ENCODE measurements around the gene PLCL1.

PLCL1 gene

DNA sequence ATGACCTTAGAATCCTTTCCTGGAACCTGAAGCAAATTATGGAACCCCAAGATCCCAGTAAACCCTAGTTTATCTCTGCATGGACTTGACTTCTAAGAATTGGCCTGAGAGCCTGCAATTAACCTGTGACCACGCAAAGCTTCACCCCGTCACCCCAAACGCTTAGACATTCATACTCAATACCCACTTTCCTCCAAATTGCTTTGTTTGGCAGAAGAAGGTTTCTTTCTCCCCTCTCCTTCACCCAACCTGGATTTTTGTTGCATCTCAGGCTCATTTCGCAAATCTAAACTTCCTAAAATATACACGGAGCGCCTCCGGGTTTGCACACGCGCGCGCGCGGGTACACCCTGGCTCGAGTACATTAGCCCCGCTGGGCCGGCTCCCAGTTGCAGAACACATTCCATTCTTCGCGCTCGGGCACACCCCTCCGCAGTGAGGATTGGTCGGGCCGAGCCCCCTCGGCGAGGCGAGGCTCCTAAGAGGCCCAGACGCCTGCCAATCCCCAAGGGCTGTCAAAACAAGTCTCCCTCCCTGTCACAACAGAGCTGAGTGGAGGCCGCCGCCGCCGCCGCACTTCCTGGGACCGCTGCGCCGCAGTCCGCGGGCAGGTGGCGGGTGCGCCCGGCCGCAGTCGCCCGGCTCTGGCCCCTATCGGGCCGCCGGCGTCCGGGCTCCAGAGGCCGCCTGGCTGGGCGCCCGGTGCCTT, at the start of gene PLCL1:
TSS of gene PLCL1 (plus strand) at position 545 of the 709 bp plus-strand sequence.
- peak; percentile 83 for DNase-seq

DNA sequence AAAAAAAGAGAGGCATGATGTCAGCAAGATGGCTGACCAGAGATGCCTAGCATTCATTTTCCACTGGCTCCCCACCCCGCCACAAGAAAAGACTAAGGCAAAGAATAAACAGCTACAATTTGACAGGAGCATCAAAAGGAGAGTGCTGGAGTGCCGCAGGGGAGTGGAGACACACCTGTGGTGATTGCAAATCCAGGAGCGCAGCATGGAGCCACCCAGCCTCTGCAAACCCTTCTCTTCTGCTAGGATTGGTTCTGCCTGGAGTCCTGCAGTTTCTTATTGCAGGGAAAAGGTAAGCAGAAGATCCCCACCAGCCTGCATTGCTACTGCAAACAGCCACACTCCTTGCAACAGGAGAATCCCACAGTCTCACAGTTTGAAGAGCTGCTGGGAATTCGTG, 45.4 kb upstream of the PLCL1 start:
- peak; percentile 33 for DNase-seq

DNA sequence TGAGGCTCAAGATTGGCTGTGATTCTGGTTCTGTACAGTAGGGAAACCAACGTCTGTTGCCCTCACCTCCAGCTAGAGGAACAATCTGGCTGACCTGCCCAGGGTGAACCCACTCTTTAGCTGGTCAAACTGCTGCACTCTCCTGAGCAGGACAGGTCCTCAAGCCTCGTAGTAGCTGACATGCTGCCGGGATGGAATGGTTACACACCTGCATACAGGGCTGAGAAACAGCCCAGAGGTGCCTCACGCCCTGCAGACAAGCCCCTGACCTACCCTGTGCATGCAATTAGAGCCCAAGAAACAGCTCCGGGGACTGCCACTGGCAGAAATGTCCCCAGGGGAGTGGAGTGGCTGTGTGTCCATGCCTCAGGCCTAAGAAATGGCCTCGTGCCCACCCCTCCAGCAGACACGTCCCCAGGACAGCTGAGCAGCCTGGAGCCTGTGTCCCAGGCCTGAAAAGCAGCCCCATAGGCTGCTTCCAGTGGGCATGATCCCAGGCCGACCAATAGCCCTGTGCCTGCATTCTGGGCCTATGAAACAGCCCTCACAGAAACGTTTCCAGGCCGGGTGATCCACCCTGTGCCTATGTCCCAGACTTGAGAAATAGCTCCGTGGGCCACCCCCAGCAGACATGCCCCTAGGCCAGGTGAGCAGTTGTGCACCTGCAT, 44.6 kb upstream of the PLCL1 start:
- DNase-seq: no peak

DNA sequence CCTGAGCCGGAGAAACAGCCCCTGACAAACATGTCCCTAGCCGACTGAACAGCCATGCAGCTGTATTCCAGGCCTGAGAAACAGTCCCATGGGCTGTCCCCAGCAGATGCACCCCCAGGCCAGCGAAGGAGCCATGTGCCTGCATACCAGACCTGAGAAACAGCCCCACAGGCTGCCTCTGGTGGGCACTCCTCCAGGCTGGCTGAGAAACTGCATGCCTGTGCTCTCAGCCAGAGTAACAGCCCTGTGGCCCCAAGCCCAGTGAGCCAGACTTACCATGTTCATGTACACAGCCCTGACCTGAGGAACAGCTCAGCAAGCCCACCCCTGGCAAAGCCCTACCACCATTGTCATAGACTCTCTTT, 44.1 kb upstream of the PLCL1 start:
- no peak for DNase-seq

DNA sequence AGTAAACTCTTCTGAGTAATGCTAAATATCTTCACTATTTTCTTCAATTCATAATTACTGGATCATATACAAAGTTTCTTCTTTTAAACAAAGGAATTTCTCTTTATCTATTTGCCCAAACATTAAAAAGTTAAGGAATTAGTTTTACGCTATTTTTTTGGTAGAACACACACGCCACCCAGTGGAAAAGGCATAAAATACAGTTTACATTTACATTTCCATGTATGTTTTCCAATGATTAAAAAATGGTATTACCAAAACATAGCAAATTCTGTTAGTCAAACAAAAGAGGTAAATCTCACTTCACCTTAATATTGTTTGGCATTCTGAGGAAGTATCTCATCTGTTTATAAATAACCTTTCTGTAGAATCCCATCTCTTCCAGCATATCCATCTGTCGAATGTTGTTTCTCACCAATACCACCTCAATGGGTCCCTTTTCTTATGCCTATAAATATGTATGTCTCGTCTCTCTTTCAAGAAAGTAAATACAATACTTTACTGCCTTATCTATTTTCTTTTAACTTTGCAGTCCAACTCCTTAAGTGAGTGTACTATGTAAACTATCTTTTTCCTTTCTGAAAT, 26.5 kb upstream of the PLCL1 start:
- DNase-seq: no peak

DNA sequence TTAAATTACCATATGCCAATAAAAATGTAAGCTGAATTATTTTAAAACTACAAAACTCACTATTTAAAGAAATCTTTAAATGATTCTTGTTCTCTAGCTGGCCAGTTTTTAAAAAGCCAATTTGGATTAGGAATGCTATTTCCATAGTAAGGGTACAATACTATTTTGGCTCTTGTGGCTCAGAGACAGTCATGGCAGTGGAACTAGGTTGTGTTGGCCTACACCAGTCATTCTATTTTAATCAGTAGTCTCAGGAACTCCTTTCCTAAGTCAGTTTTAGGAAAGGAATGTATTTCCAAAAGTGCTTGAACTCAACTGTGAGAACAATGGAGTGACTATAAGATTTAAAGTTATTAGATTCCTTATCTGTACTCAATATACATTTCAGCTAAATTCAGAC, 25.1 kb upstream of the PLCL1 start:
- no peak for DNase-seq

DNA sequence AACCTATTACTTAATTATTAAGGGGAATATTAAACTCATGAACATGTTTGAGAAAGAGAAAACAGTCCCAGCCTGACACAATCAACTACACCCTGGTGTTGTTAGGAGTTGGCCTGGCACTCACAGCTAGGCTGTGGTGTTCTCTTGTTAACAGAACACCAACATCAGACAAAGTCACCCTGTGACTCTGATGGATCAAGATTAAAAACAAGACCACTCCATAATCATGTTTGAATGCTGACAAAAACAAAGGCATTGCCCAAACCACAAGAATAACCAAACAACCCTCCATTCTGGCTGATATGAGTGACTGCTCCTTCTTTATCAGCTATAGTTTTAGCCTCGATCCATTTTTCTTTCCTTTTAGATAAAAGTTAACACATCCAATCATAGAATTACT, 22.3 kb upstream of the PLCL1 start:
- no peak for DNase-seq

DNA sequence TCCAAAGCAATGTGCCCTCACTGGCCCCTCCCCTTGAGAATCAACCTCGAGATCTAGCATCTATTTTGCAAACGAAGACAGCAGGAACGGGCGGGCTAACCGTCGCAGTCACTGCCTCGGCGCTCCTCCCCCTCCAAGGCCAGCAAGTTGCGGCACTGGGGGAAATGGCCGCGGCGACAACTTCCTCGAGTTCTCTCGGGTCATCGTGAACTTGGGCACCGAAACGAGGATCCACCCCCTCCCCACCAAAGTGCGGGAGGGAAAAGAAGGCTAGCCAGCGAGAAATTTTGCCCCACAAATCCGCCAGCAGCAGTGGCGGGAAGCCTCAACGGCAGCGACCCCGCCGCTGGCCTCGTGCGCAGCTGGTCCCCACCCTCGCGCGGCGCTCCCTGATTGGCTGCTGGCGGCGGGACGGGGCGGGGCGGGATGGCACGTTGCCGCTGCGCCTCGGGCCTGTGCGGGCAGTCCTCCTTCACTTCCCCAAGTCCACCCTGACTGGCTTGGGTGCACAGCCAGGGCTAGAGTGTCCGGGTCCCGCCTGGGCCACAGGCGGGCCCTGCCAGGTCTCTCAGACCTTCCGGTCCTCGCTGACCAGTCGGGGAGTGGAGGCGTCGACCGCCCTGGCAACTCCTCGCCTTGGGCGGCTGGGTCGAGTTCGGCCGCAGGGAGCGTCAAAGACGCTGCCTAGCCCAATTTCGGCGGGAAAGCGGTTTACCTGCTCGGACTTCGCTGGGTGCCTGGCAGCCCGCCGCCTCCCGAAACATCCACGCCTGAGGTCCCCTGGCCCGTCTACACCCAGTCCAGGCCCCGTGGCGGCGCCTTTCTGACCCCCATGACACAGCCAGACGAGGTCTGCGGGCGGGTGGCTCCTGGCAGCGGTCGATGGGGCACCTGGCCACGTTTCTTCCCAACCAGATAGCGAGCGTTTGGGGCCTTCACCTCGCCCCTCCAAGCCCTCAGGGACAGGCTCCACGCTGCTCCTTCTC, 19.1 kb upstream of the PLCL1 start, which contains the start of gene BOLL:
TSS of gene BOLL (minus strand) at position 364 of the 986 bp plus-strand sequence. CDS start 3,469 bp downstream, outside the sequence.
- no peak for DNase-seq

DNA sequence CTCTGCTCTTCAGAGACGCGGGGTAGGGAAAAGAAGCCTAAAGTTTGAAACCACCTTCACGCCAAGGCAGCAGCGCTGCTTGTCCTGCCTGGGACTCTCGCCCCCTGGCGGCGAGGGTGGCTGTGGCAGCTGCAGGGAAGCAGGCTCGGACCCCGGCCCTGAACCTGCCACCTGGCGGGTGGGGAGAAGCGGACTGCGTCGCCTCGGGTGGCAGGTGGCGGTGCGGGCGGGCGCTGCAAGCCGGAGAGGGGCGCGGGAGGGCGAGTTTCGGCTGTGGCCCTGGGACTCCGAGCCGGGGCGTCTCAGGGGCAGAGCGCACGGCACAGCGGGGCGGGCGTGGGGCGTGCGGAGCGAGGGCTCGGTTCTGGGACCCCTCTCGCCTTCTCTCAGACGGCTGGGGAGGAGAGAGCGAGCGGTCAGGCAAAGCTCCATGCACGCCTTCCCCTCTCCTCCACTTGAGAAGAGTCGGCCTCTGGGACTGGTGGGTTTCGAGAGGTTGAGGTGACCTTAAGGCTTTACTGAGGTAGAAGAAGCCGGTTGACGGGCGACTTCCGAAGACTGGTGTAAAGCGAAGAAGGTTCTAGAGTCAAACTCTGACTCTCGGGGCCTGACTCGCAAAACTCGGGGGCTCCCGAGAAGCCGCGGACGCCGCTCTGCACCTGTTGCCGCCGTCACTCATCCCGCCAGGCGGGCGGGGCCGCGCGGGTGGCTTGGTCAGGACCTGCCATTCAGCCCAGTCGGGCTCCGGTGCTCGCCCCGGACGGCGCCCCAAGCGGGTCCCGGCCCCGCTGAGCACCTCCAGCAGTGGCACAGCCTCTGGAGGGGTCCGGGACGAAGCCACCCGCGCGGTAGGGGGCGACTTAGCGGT, 18.1 kb upstream of the PLCL1 start:
- no peak for DNase-seq

DNA sequence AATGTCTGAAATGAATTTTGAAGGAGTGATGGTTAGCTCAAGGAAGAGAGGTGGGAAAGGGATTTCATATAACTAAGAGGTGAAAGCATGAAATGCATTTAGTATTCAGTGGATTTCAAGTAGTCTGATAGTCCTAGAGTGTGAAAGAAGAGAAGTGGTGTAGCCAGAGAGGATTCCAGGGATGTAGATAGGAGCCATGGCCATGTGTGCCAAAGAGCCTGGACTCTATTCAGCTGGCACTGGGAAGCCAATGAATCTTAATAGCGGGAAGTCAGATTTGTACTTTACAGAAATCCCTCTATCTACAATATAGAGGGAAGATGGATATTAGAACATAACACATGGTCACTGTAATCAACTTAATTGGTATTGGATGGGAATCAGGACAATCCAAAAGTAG, 10.9 kb upstream of the PLCL1 start:
- no peak for DNase-seq

DNA sequence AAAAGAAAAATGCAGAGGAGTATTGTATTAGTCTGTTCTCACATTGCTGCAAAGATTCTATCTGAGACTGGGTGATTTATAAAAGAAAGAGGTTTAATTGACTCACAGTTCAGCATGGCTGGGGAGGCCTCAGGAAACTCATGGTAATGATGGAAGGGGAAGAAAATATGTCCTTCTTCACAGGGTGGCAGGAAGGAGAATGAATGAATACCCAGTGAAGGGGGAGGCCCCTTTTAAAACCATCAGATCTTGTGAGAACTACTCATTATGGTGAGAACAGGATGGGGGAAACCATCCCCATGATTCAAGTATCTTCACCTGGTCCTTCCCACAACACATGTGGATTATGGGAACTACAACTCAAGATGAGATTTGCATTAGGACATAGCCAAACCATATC, 9.1 kb upstream of the PLCL1 start:
- DNase-seq: no peak

DNA sequence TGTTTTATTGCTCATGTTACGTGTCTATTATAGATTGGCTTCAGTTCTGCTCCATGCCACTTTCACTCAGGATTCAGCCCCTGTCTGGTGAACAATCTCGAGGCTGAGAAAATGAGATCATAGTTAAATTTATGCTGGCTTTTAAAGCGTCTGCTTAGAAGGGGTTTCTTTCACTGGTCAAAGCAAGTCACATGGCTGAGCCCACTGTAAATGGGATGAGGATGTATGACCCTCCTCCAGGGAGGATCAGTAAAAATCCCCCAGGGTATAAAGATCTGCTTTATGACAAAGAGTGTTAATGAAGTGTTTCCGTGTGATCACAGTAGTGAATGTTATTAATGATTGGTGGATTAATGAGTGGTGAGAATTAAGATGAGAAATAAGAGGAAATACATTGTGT, 6.2 kb upstream of the PLCL1 start:
- DNase-seq: no peak

DNA sequence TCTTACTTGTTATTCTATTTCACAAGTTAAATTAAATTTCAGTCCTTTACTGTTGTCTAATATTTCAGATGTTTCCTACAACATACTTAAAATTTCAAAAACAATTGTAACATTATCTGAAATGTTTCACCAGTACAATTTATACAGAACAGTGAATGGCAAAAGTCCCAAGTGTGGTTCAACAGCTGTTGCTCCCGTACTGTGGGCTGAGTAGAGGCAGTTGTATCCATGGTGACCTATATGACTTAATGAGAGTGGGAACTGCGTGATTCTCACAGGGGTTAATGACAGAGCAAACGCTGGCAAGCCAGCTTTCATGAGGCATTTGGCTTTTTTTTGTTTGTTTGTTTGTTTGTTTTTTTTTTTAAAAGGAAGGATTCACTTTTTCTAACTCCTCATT, 5.3 kb upstream of the PLCL1 start:
- no peak for DNase-seq

DNA sequence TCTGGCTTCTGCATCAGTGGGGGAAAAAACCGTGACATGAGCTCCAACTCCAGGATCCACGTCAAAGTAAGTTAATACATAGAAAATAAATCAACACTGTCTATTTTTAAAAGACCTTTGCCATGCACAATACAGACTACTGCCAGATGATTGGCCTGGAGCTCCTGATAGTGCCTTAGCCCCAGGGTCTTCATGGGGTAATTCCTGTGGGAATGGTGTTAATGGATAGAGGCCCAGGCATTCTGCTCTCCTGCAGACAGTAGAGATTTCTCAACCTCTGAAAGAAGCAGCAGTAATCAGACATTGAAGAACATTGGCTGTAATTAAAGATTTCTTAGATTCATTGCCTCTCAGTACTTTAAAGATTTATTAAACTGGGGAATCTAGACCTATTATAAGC, 4.3 kb upstream of the PLCL1 start:
- DNase-seq: no peak

DNA sequence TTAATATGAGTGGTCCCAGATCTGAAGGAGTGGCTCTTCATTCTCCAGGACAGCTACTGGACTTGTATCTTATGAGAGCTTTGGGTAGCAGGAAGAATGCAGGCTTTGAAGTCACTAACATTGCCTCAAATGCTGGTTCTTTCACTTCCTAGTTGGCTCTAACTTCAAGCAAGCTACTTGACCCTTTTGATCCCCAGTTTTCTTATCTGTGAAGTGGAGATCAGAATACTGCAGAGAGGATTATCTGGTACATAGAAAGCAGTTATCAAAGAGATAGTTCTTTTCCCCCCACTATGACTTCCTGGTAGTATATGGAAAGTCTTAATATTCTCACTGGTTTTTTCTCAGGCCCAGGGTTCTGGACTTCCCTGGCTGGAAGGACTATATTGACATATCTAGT, 3.4 kb upstream of the PLCL1 start:
- DNase-seq: no peak

DNA sequence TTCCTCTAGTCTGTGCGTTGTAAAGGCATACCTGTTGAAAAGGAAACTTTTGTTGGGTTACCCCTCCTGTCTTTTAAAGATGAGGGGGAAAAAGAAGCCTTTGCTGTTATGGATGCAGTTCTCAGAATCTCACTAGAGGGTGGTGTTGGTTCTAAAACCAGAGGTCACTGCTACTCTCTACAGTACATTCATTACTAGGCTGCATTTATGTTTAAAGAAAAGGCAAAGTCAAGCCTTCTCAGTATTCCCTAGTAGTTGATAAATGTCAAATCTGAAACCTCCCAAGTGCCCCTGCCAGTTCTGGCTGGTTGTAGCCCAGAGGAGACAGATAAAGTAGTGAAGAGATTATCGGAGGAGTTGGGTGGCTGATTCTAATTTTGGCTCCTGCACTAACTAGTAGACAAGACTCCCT, 1.4 kb upstream of the PLCL1 start:
- no peak for DNase-seq

DNA sequence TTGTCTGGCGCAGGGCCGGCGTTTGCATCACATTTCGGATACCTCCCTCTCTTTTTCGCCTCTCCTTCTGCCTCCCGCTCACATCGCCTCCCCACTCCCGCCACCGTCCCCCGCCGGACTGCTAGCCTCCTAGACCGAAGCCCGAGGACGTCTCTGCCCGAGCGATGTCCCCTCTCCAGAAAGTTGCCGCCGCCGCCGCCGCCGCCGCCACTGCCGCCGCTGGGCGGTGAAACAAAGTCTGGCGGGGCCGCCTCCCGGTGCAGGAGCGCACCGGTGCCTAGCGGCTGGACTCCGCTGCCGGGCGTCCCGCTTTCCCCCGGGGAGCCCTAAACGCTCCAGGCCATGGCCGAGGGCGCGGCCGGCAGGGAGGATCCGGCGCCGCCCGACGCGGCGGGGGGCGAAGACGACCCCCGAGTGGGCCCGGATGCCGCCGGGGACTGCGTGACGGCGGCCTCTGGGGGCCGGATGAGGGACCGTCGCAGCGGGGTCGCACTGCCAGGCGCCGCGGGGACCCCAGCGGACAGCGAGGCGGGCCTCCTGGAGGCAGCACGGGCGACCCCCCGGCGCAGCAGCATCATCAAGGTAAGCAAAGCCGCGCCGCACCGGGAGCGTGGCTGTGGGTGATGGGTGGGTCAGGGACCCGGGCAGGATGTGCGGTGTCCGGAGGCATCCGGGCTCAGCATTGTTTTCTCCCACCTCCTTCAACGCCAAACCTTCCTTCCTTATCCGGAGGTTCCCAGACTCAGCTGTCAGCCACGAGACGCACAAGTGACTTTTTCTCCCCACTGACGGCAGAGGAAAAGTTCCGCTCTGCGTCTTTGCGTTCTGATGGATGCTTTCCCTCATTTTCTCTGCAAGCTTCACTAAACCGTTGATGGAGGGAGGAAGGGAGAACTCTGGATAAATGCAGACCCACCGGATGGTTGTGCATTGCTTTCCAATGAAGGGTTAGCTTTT, 643 bp downstream of the PLCL1 start:
- no peak for DNase-seq

DNA sequence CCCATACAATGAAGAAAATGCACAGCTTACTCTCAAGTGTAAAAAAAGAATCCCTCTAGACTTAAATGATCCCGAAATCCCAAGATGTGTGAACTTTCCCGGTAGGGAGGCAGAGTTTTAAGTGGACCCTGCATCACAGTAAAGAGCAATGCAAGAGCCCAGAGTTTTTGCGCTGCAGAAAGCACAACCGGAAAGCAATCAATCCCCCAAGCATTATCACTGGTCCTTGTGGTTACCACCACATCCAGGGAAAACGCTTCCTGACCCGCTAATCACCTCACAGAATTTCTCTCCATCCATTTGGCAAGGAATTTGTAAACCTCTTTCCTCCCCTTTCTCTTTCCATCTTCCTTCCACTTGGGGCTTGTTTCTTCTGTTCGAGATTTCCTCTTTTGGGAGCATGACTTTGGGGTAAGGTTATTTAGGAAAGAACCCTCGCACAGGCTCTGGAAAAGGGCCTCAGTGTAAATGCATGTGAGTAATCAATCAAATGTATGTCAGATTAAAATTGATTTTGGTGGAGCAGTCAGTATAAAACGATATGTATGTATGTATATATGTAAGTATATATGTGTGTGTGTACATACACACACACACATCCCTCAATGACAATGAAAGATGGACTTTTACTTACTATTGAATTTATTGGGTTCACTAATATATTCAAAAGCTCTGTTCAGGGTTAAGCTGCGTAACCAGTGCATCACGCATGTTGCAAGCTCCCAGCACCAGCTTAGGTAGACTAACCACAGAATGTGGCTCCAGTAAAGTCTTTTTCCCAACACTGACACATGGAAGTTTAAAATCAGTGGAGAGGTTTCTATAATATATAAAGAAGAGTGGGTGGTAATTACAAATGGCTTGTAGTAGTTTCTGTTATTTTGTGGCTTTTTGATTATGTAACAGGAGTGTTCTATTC, 1.6 kb downstream of the PLCL1 start:
- DNase-seq: no peak

DNA sequence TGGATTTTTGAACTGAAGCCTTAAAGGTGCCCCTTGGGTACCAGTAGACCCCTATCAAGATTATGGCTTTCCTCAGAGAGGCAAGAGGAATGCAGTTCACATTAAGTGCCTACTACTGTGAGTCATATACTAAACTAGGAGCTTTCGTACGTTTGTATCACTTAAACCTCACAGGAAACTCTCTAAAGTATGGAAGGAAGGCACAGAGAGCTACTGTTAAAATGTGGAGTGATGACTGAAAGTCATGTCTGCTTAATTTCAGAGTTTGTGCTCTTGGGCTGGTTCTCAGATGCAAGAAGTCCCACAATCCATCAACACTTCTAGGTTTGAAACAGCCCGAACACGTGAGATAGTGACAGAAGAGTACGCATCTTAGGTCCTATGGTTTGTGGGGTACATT, 4.7 kb downstream of the PLCL1 start:
- DNase-seq: no peak

DNA sequence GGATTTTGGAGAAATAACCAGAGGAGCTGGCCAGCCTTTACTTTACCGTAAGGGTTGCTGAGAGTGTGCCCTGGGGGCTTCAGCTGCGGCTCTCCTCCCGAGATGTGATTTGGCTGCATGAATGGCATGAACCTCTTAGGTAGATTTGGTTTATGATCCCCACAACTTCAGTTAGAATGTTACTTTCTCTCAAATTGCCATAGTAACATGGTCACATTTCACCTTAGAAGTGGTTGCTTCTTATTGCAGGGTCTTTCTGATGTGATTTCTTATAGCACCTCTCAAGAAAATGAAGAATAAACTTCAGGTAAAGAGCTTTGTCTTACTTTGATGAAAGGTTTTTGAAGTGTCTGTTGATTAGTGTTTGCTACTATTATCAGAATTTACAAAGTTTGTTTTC, 5.6 kb downstream of the PLCL1 start:
- no peak for DNase-seq

Measured in NCI-H146 (cell line).